CD14-positive monocyte (primary cell): ENCODE measurements around the gene SLC6A7. TPM values are rescaled to one million over a fixed set of nuclear protein-coding genes. Genes with fewer than 3 reads are reported as not detected.

ENCODE experiments used
- DNase-seq, 3 donors: peaks; one replicate each; pipeline ENCODE4 v3.0.0-alpha.2; 2011 to 2022
- H2AFZ ChIP-seq: 2 replicates; pipeline ENCODE4 v1.6.0; 2012; ENCODE audit warnings: mild to moderate bottlenecking, low read depth, low read length, inconsistent platforms; ENCODE audit not compliant: insufficient read depth, poor library complexity, severe bottlenecking
- H3K27ac ChIP-seq, 2 donors: 1 replicate in 1 of 2; 2 replicates in 1 of 2; pipeline ENCODE4 v1.5.1; 2012 to 2013; ENCODE audit warnings: low read length in 2 of 2, control low read depth in 1 of 2, inconsistent platforms in 1 of 2, low read depth in 1 of 2, mild to moderate bottlenecking in 1 of 2
- H3K27me3 ChIP-seq, 2 donors: one replicate each; pipeline versions ENCODE4 v1.6.0 to v1.6.1; 2011 to 2013; ENCODE audit warnings: low read length in 2 of 2; ENCODE audit not compliant: control insufficient read depth in 2 of 2, insufficient read depth in 2 of 2
- H3K36me3 ChIP-seq, 2 donors: replicated peaks in 1 of 2; 1 replicate in 1 of 2; 2 replicates in 1 of 2; pipeline versions ENCODE4 v1.5.1 to v1.6.1; 2012 to 2013; ENCODE audit warnings: low read length in 2 of 2, control low read depth in 1 of 2, inconsistent platforms in 1 of 2, mild to moderate bottlenecking in 1 of 2; ENCODE audit not compliant: insufficient read depth in 2 of 2, control insufficient read depth in 1 of 2
- H3K4me1 ChIP-seq, 2 donors: 1 replicate in 1 of 2; 2 replicates in 1 of 2; pipeline versions ENCODE4 v1.5.1 to v1.6.1; 2012 to 2013; ENCODE audit warnings: low read length in 2 of 2, control low read depth in 1 of 2, inconsistent platforms in 1 of 2, mild to moderate bottlenecking in 1 of 2, moderate library complexity in 1 of 2; ENCODE audit not compliant: insufficient read depth in 2 of 2, control insufficient read depth in 1 of 2
- H3K4me2 ChIP-seq: replicated peaks from 2 replicates; pipeline ENCODE3; 2012; ENCODE audit warnings: low read length, moderate library complexity, mild to moderate bottlenecking; ENCODE audit not compliant: poor library complexity, severe bottlenecking; ENCODE audit errors: extremely low read depth
- H3K4me3 ChIP-seq, 3 experiments: fragments of 200-600 bp in 1 of 3; sonication (generic) in 1 of 3; replicated peaks in 1 of 3; 1 replicate in 2 of 3; 2 replicates in 1 of 3; pipeline ENCODE4 v1.5.1; 2011 to 2013; ENCODE audit warnings: low read length in 3 of 3, mild to moderate bottlenecking in 3 of 3, control low read depth in 2 of 3, low read depth in 2 of 3, inconsistent platforms in 1 of 3, moderate library complexity in 1 of 3
- H3K79me2 ChIP-seq: 2 replicates; pipeline ENCODE4 v1.6.0; 2012; ENCODE audit warnings: mild to moderate bottlenecking, control low read depth, inconsistent platforms, low read length, moderate library complexity; ENCODE audit not compliant: insufficient read depth
- H3K9ac ChIP-seq: 2 replicates; pipeline ENCODE4 v1.6.0; 2017; ENCODE audit warnings: low read length, mild to moderate bottlenecking; ENCODE audit not compliant: insufficient read depth, poor library complexity, severe bottlenecking
- H3K9me3 ChIP-seq, 2 donors: replicated peaks in 1 of 2; 1 replicate in 1 of 2; 2 replicates in 1 of 2; pipeline versions ENCODE4 v1.5.1 to v1.6.1; 2012 to 2013; ENCODE audit warnings: low read length in 2 of 2, control low read depth in 1 of 2; ENCODE audit not compliant: control insufficient read depth in 1 of 2, insufficient read depth in 1 of 2
- H4K20me1 ChIP-seq: 2 replicates; pipeline ENCODE4 v1.6.0; 2012; ENCODE audit warnings: mild to moderate bottlenecking, low read length, control low read depth, moderate library complexity; ENCODE audit not compliant: insufficient read depth
- H3K27ac Mint-ChIP-seq, 7 donors: one replicate each; pipeline ENCODE4 v1.8.0; 2020; ENCODE audit warnings: mild to moderate bottlenecking in 7 of 7, mixed read lengths in 7 of 7, moderate library complexity in 6 of 7, inconsistent platforms in 2 of 7
- H3K27me3 Mint-ChIP-seq, 3 donors: one replicate each; pipeline ENCODE4 v1.8.0; 2021 to 2022; ENCODE audit warnings: low read depth in 3 of 3, mild to moderate bottlenecking in 3 of 3, mixed read lengths in 3 of 3, moderate library complexity in 3 of 3, inconsistent platforms in 1 of 3
- H3K36me3 Mint-ChIP-seq, 2 donors: one replicate each; pipeline ENCODE4 v1.8.0; 2020; ENCODE audit warnings: mixed read lengths in 2 of 2, inconsistent platforms in 1 of 2, mild to moderate bottlenecking in 1 of 2
- H3K4me1 Mint-ChIP-seq: one replicate; pipeline ENCODE4 v1.8.0; 2020; ENCODE audit warnings: mild to moderate bottlenecking, mixed read lengths
- H3K4me3 Mint-ChIP-seq, 2 donors: one replicate each; pipeline ENCODE4 v1.8.0; 2020; ENCODE audit warnings: mild to moderate bottlenecking in 2 of 2, mixed read lengths in 2 of 2, moderate library complexity in 1 of 2
- H3K9me3 Mint-ChIP-seq, 7 donors: one replicate each; pipeline ENCODE4 v1.8.0; 2020 to 2022; ENCODE audit warnings: mixed read lengths in 7 of 7, mild to moderate bottlenecking in 6 of 7, moderate library complexity in 6 of 7, inconsistent platforms in 2 of 7
- CTCF ChIP-seq: fragments of 200-600 bp; IDR thresholded peaks from one replicate; pipeline ENCODE4 v1.8.0; 2022; ENCODE audit warnings: antibody characterized with exemption, mild to moderate bottlenecking
- WGBS: methylation state at CpG from one replicate; pipeline ENCODE4 v1.1.5; 2013; ENCODE audit warnings: missing lambda C conversion rate; ENCODE audit not compliant: insufficient coverage; 5-methylcytosine and 5-hydroxymethylcytosine counted together
- intact Hi-C, 2 donors: fragments of 100-400 bp; cut with micrococcal nuclease; formaldehyde crosslinking; loops; one replicate each; pipeline versions ENCODE4 v1.15.0 to v1.15.1; 2023
- polyA plus RNA-seq, 3 donors: library from polyadenylated mRNA; depleted of rRNA in 1 of 3; unstranded in 2 of 3; stranded (reverse) in 1 of 3; fragments of 300-500 nt in 2 of 3; fragments of >200 nt in 1 of 3; fragmentation: Illumina TruSeq in 2 of 3; gene quantifications; 1 replicate in 2 of 3; 2 replicates in 1 of 3; pipeline ENCODE4 v1.2.3, GENCODE V29; 2012 to 2021

Gene SLC6A7
- polyA plus RNA-seq, 3 donors, result 0.07 TPM; not detected in 2

- H3K9me3 ChIP-seq, result no peaks in the 10 kb centered on the region
- no peak overlapping the region for H3K27ac ChIP-seq
- WGBS, result 100% methylated on average over 1 of the region's 5 CpGs
- H3K27me3 ChIP-seq, result no peaks in the 10 kb centered on the region
- no peaks in the 10 kb centered on the region for H3K4me1 ChIP-seq
- H3K79me2 ChIP-seq, result no peaks in the 10 kb centered on the region
- no peak for DNase-seq
- intact Hi-C loops, result no loop called here
- H3K27ac Mint-ChIP-seq, result peak overlapping the region in 1 of 7 donors; percentile 33
- no peaks in the 10 kb centered on the region for H3K36me3 Mint-ChIP-seq
- H4K20me1 ChIP-seq, result no peaks in the 10 kb centered on the region
- H3K4me3 ChIP-seq, result no peak overlapping the region
- no peak for TF ChIP-seq CTCF
- H2AFZ ChIP-seq, result no peak overlapping the region
- no peak overlapping the region for H3K4me2 ChIP-seq
- no peak overlapping the region for H3K9ac ChIP-seq
- H3K4me3 Mint-ChIP-seq, result no peak overlapping the region
- peaks cover 8% of the 10 kb centered on the region for H3K4me1 Mint-ChIP-seq
- no peaks in the 10 kb centered on the region for H3K36me3 ChIP-seq
- H3K9me3 Mint-ChIP-seq, result peaks cover 0 to 2% (median 0%) of the 10 kb centered on the region in 7 donors
- H3K27me3 Mint-ChIP-seq, result peaks cover 1 to 4% (median 2%) of the 10 kb centered on the region in 3 donors
Measured at GRCh38 chr5:150227036-150227435, 37.2 kb downstream of the SLC6A7 start.

GRCh38 chr5:150227606-150228273 lies 37.9 kb downstream of the SLC6A7 start:
- no peak overlapping the region for H2AFZ ChIP-seq
- WGBS, result 72% methylated on average over 8 of the region's 11 CpGs
- no peaks in the 10 kb centered on the region for H3K36me3 Mint-ChIP-seq
- intact Hi-C loops, result no loop called here
- DNase-seq, result no peak
- no peaks in the 10 kb centered on the region for H4K20me1 ChIP-seq
- H3K27me3 ChIP-seq, result no peaks in the 10 kb centered on the region
- no peak overlapping the region for H3K4me3 Mint-ChIP-seq
- no peak overlapping the region for H3K27ac ChIP-seq
- H3K27me3 Mint-ChIP-seq, result peaks cover 1 to 2% (median 1%) of the 10 kb centered on the region in 3 donors
- H3K4me1 ChIP-seq, result no peaks in the 10 kb centered on the region
- peaks cover 0 to 2% (median 0%) of the 10 kb centered on the region in 7 donors for H3K9me3 Mint-ChIP-seq
- no peak overlapping the region for H3K27ac Mint-ChIP-seq
- H3K36me3 ChIP-seq, result no peaks in the 10 kb centered on the region
- peaks cover 8% of the 10 kb centered on the region for H3K4me1 Mint-ChIP-seq
- no peaks in the 10 kb centered on the region for H3K79me2 ChIP-seq
- no peak overlapping the region for H3K4me2 ChIP-seq
- no peak overlapping the region for H3K9ac ChIP-seq
- no peak overlapping the region for H3K4me3 ChIP-seq
- TF ChIP-seq CTCF, result no peak
- H3K9me3 ChIP-seq, result no peaks in the 10 kb centered on the region
